Spinal cord (tissue), 10 donors: ENCODE results near the gene RPEL1. TPM values are rescaled to one million over a fixed set of nuclear protein-coding genes. Genes with fewer than 3 reads are reported as not detected.

Source experiments
- DNase-seq, 6 donors: peaks; one replicate each; pipeline versions ENCODE4 v3.0.0 to v3.0.0-alpha.2; 2013 to 2015; ENCODE audit warnings: low spot score in 6 of 6, low read depth in 4 of 6
- H3K27ac ChIP-seq: one replicate; pipeline ENCODE4 v1.5.1; 2013; ENCODE audit warnings: low read depth, low read length, control low read depth
- H3K27me3 ChIP-seq: one replicate; pipeline ENCODE4 v1.6.1; 2013; ENCODE audit warnings: low read length; ENCODE audit not compliant: control insufficient read depth, insufficient read depth
- H3K36me3 ChIP-seq: one replicate; pipeline ENCODE4 v1.6.1; 2013; ENCODE audit warnings: low read length; ENCODE audit not compliant: control insufficient read depth, insufficient read depth
- H3K4me1 ChIP-seq: one replicate; pipeline ENCODE4 v1.6.1; 2013; ENCODE audit warnings: low read length; ENCODE audit not compliant: control insufficient read depth, insufficient read depth
- H3K4me3 ChIP-seq: one replicate; pipeline ENCODE4 v1.5.1; 2013; ENCODE audit warnings: low read depth, low read length, control low read depth
- H3K9me3 ChIP-seq: one replicate; pipeline ENCODE4 v1.6.1; 2013; ENCODE audit warnings: low read length; ENCODE audit not compliant: control insufficient read depth, insufficient read depth
- WGBS: methylation state at CpG from one replicate; pipeline ENCODE4 v1.1.5; 2013; ENCODE audit warnings: missing lambda C conversion rate; ENCODE audit not compliant: insufficient coverage; 5-methylcytosine and 5-hydroxymethylcytosine counted together
- polyA plus RNA-seq, 2 donors: library from polyadenylated mRNA; unstranded; fragments of 120-200 nt; gene quantifications; one replicate each; pipeline ENCODE4 v1.2.1, GENCODE V29; 2013; ENCODE audit not compliant: insufficient read length in 2 of 2
- total RNA-seq, 2 donors: library from RNA; depleted of rRNA in 1 of 2; stranded (reverse); fragments of 120-200 nt in 1 of 2; fragments of >200 nt in 1 of 2; gene quantifications; one replicate each; pipeline versions ENCODE4 v1.2.3 to v1.2.4, GENCODE V29; 2013 to 2014
- donor health status: healthy.

RPEL1 gene
- total and polyA plus RNA-seq, 4 donors = 0.11 to 0.32 TPM; not detected in 2

DNA sequence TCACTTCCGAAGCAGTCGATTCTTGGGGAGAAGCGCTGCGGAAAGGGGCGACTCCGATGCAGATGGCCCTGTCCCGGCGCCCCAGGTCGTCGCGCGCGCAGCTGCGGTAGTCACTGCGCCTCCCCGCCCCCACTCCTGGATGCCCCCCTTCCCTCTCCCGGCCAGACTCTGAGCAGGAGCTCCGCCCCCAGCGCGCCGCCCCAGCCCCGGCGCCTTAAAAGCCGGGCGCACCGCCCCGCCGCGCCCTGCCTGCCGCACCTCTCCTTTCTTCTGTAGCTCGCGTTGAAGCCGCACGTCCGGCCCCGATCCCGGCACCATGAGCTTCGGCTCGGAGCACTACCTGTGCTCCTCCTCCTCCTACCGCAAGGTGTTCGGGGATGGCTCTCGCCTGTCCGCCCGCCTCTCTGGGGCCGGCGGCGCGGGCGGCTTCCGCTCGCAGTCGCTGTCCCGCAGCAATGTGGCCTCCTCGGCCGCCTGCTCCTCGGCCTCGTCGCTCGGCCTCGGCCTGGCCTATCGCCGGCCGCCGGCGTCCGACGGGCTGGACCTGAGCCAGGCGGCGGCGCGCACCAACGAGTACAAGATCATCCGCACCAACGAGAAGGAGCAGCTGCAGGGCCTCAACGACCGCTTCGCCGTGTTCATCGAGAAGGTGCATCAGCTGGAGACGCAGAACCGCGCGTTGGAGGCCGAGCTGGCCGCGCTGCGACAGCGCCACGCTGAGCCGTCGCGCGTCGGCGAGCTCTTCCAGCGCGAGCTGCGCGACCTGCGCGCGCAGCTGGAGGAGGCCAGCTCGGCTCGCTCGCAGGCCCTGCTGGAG is 31.4 kb downstream of the RPEL1 start, which contains the start of gene INA:
TSS of gene INA (plus strand) at position 243 of the 817 bp plus-strand sequence. CDS start at position 317, 74 bp downstream.
- peak within 1 kb of the TSS; percentile 42 for H3K4me3 ChIP-seq
- under 1% methylated on average over 105 of the region's 105 CpGs for WGBS
- peaks cover 23% of the 10 kb centered on the region for H3K27me3 ChIP-seq

DNA sequence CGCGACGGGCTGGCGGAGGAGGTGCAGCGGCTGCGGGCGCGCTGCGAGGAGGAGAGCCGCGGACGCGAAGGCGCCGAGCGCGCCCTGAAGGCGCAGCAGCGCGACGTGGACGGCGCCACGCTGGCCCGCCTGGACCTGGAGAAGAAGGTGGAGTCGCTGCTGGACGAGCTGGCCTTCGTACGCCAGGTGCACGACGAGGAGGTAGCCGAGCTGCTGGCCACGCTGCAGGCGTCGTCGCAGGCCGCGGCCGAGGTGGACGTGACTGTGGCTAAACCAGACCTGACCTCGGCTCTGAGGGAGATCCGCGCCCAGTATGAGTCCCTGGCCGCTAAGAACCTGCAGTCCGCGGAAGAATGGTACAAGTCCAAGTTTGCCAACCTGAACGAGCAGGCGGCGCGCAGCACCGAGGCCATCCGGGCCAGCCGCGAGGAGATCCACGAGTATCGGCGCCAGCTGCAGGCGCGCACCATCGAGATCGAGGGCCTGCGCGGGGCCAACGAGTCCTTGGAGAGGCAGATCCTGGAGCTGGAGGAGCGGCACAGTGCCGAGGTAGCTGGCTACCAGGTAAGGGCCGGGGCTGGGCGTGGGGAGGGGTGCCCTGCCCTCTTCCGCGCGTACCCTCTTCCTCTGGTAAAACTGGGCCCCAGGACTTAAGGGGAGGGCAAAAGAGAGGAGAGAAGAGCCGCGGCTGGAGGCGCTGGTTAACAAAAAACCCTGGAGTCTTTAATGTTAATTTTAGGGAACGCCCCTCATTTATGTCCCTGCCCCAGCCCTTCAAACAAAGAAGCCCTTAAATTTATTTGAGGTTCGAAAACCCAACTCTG is 32.2 kb downstream of the RPEL1 start:
- H3K9me3 ChIP-seq = no peaks in the 10 kb centered on the region
- DNase-seq = peak in 2 of 6 donors; percentile 28 to 46
- WGBS = 2% methylated on average over 72 of the region's 76 CpGs
- H3K4me3 ChIP-seq = peak overlapping the region; percentile 39
- no peaks in the 10 kb centered on the region for H3K36me3 ChIP-seq
- H3K4me1 ChIP-seq = peaks cover 19% of the 10 kb centered on the region
- H3K27ac ChIP-seq = no peak overlapping the region
- peaks cover 23% of the 10 kb centered on the region for H3K27me3 ChIP-seq

More for the DNA sequence above, 31.4 kb downstream of the RPEL1 start, which contains the start of gene INA:
- DNase-seq = peak in 5 of 6 donors; percentile 55 to 97 (median 76)
- H3K9me3 ChIP-seq = no peaks in the 10 kb centered on the region
- no peak within 1 kb of the TSS for H3K27ac ChIP-seq
- no peaks in the 10 kb centered on the region for H3K36me3 ChIP-seq
- H3K4me1 ChIP-seq = peaks cover 19% of the 10 kb centered on the region

DNA sequence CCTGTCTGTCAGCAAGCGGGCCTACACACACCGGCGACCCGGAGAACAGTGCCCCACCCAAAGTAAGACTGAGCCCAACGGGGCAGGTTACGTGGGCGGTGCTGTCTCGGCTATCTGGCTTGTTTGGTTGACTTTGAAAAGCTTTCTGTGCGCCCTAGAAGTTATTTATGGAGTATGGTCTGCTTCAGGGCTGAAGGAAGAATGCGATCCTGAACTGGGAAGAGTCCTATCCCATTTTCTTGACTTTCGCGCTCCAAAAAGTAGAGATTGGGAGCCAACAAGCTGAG is 32.8 kb downstream of the RPEL1 start:
- H3K4me3 ChIP-seq = peak overlapping the region; percentile 39
- H3K27me3 ChIP-seq = peaks cover 23% of the 10 kb centered on the region
- no peak overlapping the region for H3K27ac ChIP-seq
- no peaks in the 10 kb centered on the region for H3K9me3 ChIP-seq
- no peak for DNase-seq
- WGBS = 14% methylated on average over 11 of the region's 12 CpGs
- H3K4me1 ChIP-seq = peaks cover 19% of the 10 kb centered on the region
- no peaks in the 10 kb centered on the region for H3K36me3 ChIP-seq

DNA sequence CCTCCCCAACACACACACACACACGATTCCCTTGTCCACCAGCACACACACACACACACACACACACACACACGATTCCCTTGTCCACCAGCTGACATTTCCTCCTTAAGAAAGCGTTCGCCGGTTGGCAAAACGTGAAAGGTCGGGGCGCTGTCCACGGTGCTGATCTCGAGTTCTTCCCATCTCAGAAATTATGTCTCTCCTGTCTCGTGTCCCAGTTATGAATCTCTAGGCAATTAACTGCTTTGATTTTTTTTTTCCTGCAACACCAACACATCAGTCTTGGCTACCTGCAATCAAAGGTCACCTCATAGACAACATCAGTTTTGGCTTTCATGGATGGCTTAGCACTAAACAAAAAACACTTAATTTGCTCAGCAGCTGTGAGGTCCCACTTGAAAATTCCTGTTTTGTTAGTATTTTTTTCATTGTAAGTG is 33.2 kb downstream of the RPEL1 start:
- Histone ChIP-seq H3K27me3 (peaks cover 23% of the 10 kb centered on the region), H3K9me3 (no peaks in the 10 kb centered on the region), H3K36me3 (peaks cover under 1% of the 10 kb centered on the region), H3K27ac (no peak overlapping the region), H3K4me1 (peaks cover 19% of the 10 kb centered on the region), H3K4me3 (peak overlapping the region; percentile 39)
- DNase-seq = peak in 2 of 6 donors; percentile 70 to 73
- WGBS = under 1% methylated on average over 11 of the region's 11 CpGs

DNA sequence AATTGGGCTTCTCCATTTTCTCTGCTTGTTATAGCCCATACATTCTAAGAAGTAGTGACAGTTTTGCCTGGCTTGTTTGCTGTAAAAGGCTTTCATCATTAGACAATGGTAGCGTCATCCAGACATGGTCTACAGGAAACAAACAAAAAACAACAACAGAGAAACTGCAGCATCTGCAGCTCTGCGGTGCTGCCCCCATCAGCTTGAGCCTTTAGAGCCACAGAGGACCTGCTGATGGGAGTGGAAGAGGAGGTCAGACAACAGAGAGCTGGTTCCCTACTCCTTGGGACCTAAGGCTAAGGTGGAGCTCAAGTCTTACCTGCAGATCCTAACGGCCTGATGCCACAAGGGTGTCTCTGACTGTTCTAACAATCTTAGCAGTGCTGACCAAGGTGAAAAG is 34.3 kb downstream of the RPEL1 start:
- Histone ChIP-seq H3K9me3 (no peaks in the 10 kb centered on the region), H3K4me1 (peaks cover 19% of the 10 kb centered on the region), H3K36me3 (peaks cover 3% of the 10 kb centered on the region), H3K27me3 (peaks cover 23% of the 10 kb centered on the region), H3K4me3 (peak overlapping the region; percentile 39), H3K27ac (no peak overlapping the region)
- peak in 2 of 6 donors; percentile 23 to 87 for DNase-seq
- WGBS = 14% methylated on average over 2 of the region's 3 CpGs

DNA sequence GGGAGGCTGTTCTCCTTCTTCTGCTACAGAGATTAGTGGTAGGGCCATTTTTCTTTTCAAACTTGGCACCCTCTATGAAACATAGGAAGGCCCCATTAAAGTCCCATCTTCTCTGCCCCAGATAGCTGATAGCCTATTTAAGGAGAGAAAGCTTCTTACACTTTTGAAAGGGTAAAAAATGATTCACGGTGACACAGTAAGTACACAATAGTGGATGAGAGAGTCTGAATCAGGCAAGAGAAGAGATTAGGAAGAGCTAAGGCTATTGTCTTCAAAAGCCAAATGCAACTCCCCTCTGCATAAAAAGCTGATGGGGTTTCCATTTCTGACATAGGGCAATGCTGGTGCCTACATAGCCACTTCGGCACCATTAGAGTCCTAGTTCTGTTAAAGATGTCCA is 34.8 kb downstream of the RPEL1 start:
- DNase-seq = peak in 1 of 6 donors; percentile 60
- 63% methylated on average over 2 of the region's 2 CpGs for WGBS
- peak overlapping the region; percentile 39 for H3K4me3 ChIP-seq

DNA sequence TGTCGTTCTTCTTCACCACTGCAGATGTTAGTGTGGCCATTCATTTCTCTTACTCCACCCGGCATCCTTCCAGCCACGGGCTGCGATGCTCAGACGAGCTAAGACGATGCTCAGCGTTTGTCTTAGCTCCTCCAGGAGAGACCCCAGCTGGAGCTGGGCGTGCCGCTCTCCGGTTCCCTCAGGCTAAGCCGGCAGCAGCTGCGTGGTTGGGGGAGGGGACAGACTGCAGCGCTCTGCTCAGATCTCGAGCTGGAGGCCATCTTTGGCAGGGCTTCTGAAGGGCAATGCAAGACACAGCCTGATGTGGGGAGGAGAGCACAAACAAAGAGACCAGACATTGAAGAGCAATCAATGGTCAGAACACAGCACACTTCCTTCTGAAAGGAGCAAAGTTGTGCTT is 36.1 kb downstream of the RPEL1 start:
- Histone ChIP-seq H3K4me1 (peaks cover 13% of the 10 kb centered on the region), H3K27me3 (peaks cover 14% of the 10 kb centered on the region), H3K4me3 (peak overlapping the region; percentile 26), H3K27ac (peak overlapping the region; percentile 33), H3K9me3 (no peaks in the 10 kb centered on the region), H3K36me3 (peaks cover 3% of the 10 kb centered on the region)
- peak in 4 of 6 donors; percentile 67 to 98 (median 82) for DNase-seq
- WGBS = 0% methylated on average over 14 of the region's 14 CpGs

More for the DNA sequence above, 34.8 kb downstream of the RPEL1 start:
- peaks cover 3% of the 10 kb centered on the region for H3K36me3 ChIP-seq
- H3K27ac ChIP-seq = peak overlapping the region; percentile 15
- peaks cover 19% of the 10 kb centered on the region for H3K4me1 ChIP-seq
- no peaks in the 10 kb centered on the region for H3K9me3 ChIP-seq
- H3K27me3 ChIP-seq = peaks cover 23% of the 10 kb centered on the region

DNA sequence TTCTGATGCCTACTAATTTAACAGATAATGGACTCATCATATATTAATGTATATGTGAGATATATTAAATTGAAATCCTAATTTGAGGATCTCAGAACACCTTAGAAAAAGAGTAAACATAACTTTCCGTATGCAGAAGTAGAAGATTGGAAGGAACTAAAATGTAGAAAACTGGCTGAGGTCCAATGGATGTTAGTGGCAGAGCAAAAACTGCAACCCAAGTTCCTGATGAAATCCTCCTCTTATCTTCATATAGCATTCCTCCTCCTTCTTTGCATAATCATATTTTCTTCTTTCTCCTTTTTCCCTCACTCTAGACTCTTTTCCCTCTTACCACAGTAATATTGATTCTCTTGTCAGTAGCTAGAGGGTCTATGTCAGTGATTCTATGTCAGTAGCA is 37.3 kb downstream of the RPEL1 start:
- Histone ChIP-seq H3K27me3 (peaks cover 10% of the 10 kb centered on the region), H3K27ac (no peak overlapping the region), H3K36me3 (peaks cover 3% of the 10 kb centered on the region), H3K9me3 (no peaks in the 10 kb centered on the region), H3K4me1 (peaks cover 8% of the 10 kb centered on the region), H3K4me3 (no peak overlapping the region)
- no CpG with 5 or more reads among the region's 1 CpG for WGBS
- DNase-seq = no peak

DNA sequence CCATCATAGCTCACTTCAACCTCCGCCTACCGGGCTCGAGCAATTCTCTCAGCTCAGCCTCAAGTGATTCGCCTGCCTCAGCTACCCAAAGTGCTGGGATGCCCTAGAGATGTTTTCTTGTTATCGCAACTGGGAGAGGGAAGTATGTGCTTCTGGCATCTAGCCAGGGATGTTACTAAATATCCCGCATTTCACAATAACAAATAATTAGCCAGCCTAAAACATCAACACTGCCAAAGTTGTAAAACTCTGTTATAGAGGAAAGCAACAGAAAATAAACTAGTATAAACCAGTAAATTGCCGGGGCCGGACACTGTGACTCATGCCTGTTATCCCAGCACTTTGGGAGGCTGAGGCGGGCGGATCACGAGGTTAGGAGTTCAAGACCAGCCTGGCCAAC is 38.5 kb downstream of the RPEL1 start:
- H3K9me3 ChIP-seq = no peaks in the 10 kb centered on the region
- H3K4me1 ChIP-seq = peaks cover 5% of the 10 kb centered on the region
- peaks cover 3% of the 10 kb centered on the region for H3K36me3 ChIP-seq
- 81% methylated on average over 3 of the region's 11 CpGs for WGBS
- DNase-seq = no peak
- H3K27me3 ChIP-seq = no peaks in the 10 kb centered on the region
- H3K4me3 ChIP-seq = no peak overlapping the region
- no peak overlapping the region for H3K27ac ChIP-seq
